Mucosa of descending colon (tissue), 3 donors: Measurements from ENCODE around the gene CASP6. TPM values are rescaled to one million over a fixed set of nuclear protein-coding genes. Genes with fewer than 3 reads are reported as not detected.
A peak's percentile ranks its signal among the peaks of the same experiment; 100 is the strongest.

Experiments
- ATAC-seq: fragments of 200-7000 bp; cut with Tn5 transposase; one replicate; pipeline ENCODE4 v1.9.1; 2020; ENCODE audit warnings: mild to moderate bottlenecking, moderate library complexity
- DNase-seq, 3 donors: peaks; one replicate each; pipeline ENCODE4 v3.0.0-alpha.2; 2020
- H3K36me3 ChIP-seq: fragments of 200-600 bp; one replicate; pipeline ENCODE4 v1.8.0; 2021; ENCODE audit warnings: low read depth, mild to moderate bottlenecking
- H3K4me1 ChIP-seq: fragments of 200-600 bp; one replicate; pipeline ENCODE4 v1.8.0; 2021; ENCODE audit warnings: low read depth, mild to moderate bottlenecking
- H3K4me3 ChIP-seq: fragments of 200-600 bp; one replicate; pipeline ENCODE4 v1.8.0; 2021; ENCODE audit warnings: mild to moderate bottlenecking
- H3K9me3 ChIP-seq: fragments of 200-600 bp; one replicate; pipeline ENCODE4 v1.8.0; 2021; ENCODE audit warnings: mild to moderate bottlenecking
- CTCF ChIP-seq: fragments of 200-600 bp; IDR thresholded peaks from one replicate; pipeline ENCODE4 v1.8.0; 2022; ENCODE audit warnings: antibody characterized with exemption, mild to moderate bottlenecking
- intact Hi-C, 2 donors: fragments of 100-400 bp; cut with DNase I in 1 of 2; cut with micrococcal nuclease in 1 of 2; formaldehyde crosslinking; loops; one replicate each; pipeline versions ENCODE4 v1.11.0 to v1.11.1; 2022; cut with DNase I, micrococcal nuclease
- total RNA-seq, 3 donors: library from RNA; stranded (reverse); fragmentation: NEBNext Ultra II Directional in 2 of 3; extraction: Animal tissue kit (Norgen Biotek cat#: 25700) in 2 of 3; gene quantifications; one replicate each; pipeline versions ENCODE4 v1.2.1 to v1.2.4, GENCODE V29; 2021 to 2023
- donor health status: DM: no; HTN: no; CAD: no; lungs with moderate emphysema.
- donor health status: DM: no; HTN: no; CAD: no.
- donor health status: DM: no; HTN: yes; CAD: no.

CASP6 gene
- total RNA-seq, 3 donors from 2014 or later = 40.1 to 81.5 (median 78.7) TPM

GRCh38 chr4:109701566-109702410 is 1.5 kb downstream of the CASP6 start:
- no peak overlapping the region for H3K4me3 ChIP-seq
- ATAC-seq (peak; percentile 55), DNase-seq (peak in 2 of 3 donors; percentile 60 to 62)
- H3K4me1 ChIP-seq = peaks cover 45% of the 10 kb centered on the region
- TF ChIP-seq CTCF = no peak
- H3K9me3 ChIP-seq = no peaks in the 10 kb centered on the region
- H3K36me3 ChIP-seq = no peaks in the 10 kb centered on the region
- intact Hi-C loops = no loop called here

GRCh38 chr4:109699553-109700225 is 3.6 kb downstream of the CASP6 start:
- no peaks in the 10 kb centered on the region for H3K9me3 ChIP-seq
- ATAC-seq (peak; percentile 57), DNase-seq (peak in 2 of 3 donors; percentile 64 to 72)
- H3K4me3 ChIP-seq = no peak overlapping the region
- H3K36me3 ChIP-seq = no peaks in the 10 kb centered on the region
- intact Hi-C loops = no loop called here
- TF ChIP-seq CTCF = no peak
- H3K4me1 ChIP-seq = peaks cover 43% of the 10 kb centered on the region

GRCh38 chr4:109698656-109699055 is 4.6 kb downstream of the CASP6 start:
- peaks cover 5% of the 10 kb centered on the region for H3K36me3 ChIP-seq
- ATAC-seq (no peak), DNase-seq (no peak)
- TF ChIP-seq CTCF = no peak
- peaks cover 37% of the 10 kb centered on the region for H3K4me1 ChIP-seq
- H3K9me3 ChIP-seq = no peaks in the 10 kb centered on the region
- intact Hi-C loops = no loop called here
- H3K4me3 ChIP-seq = no peak overlapping the region

- DNase-seq (no peak), ATAC-seq (no peak)
- Histone ChIP-seq H3K4me3 (no peak overlapping the region), H3K36me3 (peaks cover 5% of the 10 kb centered on the region), H3K9me3 (no peaks in the 10 kb centered on the region), H3K4me1 (no peaks in the 10 kb centered on the region)
- intact Hi-C loops = no loop called here
- TF ChIP-seq CTCF = no peak
Measured at GRCh38 chr4:109691411-109691920, 11.8 kb downstream of the CASP6 start.

- no peak for DNase-seq
- intact Hi-C loops = no loop called here
Measured at GRCh38 chr4:109690690-109691410, 12.4 kb downstream of the CASP6 start.

More at GRCh38 chr4:109690690-109691410, 12.4 kb downstream of the CASP6 start:
- no peak for TF ChIP-seq CTCF
- Histone ChIP-seq H3K4me3 (no peak overlapping the region), H3K9me3 (no peaks in the 10 kb centered on the region), H3K36me3 (peaks cover 5% of the 10 kb centered on the region), H3K4me1 (no peaks in the 10 kb centered on the region)
- ATAC-seq = peak; percentile 66
